ENCODE data around the gene CKMT1B.
"Not testable (repeated sequence)": the region's sequence is repeated elsewhere in the genome, so short reads cannot be mapped to it uniquely, and the experiment has no call there.

CKMT1B gene

GRCh38 chr15:43638464-43639204 lies 44.8 kb downstream of the CKMT1B start:
- not testable (repeated sequence) for DNase-seq

Data from COR-L47 (cell line).